Dermis lymphatic vessel endothelial cell (primary cell): Measurements from ENCODE around the gene UQCR10. TPM values are rescaled to one million over a fixed set of nuclear protein-coding genes. Genes with fewer than 3 reads are reported as not detected.

Experiments
- total RNA-seq: library from RNA; depleted of rRNA; stranded (reverse); fragments of >200 nt; gene quantifications from 2 replicates; pipeline ENCODE4 v1.2.1, GENCODE V29; 2014

The UQCR10 gene
- 59.5 and 62.0 TPM in 2 replicates for total RNA-seq

DNA sequence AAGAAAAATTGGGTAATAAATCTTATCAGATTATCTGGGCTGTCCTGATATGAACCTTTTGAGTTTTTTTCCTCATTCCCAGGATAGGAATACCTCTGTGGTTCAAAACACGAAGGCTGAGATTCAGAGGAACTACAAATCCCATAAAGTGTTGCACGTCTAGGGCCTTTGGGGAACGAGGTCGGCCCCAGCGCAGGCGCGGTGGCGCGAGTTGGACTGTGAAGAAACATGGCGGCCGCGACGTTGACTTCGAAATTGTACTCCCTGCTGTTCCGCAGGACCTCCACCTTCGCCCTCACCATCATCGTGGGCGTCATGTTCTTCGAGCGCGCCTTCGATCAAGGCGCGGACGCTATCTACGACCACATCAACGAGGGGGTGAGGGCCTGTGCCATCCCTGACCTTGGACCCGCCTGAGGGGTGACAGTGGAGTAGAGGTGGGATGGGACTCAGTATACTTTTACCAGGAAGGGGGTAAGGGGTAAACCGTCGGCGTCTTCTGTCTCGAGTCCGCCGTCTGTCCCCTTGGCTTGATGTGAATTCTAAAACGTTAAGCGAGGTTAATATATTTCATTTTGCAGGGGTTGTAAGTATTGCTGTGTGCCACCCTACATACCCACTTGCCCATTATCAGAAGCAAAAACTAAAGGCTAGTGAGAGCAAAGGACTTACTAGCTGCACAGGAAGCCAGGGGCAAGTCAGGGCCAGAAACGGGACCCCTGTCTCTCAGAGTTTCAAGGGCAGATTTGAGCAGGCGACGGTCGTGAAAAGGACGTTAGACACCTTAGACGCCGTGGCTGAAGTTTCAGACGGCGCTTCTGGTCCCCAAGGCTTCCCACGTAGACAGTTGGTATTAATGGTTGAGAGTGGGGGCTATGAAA is at the start of gene UQCR10:
TSS of gene UQCR10 (plus strand) at position 199 of the 881 bp plus-strand sequence. CDS start at position 229, 30 bp downstream.

DNA sequence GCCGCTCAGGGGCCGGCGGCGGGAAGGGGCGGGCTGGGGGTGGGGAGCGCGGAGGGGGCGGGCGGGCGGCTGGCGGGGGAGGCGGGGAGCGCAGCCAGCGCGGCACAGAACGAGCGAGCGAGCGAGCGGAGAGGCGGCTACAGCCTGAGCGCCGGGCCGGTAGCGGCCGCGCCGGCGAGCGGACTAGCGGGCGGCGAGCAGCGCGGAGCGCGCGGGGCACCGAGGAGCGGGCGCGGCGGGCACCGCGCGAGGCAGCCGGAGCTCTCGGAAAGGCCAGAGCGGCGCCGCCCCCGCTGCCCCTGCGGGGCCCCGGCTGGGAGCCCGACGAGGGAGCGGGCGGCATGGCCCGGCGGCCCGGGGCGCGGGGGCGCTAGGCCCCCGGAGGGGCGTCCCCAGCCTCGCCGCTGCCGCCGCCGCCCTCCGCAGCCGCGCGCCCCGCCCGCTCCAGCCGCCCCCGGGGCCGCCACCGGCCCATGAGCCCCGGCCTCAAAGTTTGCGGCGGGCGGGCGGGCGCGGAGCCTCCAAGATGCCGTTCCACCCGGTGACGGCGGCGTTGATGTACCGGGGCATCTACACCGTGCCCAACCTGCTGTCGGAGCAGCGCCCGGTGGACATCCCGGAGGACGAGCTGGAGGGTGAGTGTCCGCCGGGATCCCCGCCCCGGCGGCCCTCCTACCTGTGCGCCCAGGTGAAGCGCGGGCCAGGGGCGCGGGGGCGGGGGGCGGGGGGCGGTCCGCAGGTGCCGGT is 47.1 kb upstream of the UQCR10 start, which contains the start of gene CABP7:
TSS of gene CABP7 (plus strand) at position 105 of the 747 bp plus-strand sequence. CDS start at position 527, 422 bp downstream.

DNA sequence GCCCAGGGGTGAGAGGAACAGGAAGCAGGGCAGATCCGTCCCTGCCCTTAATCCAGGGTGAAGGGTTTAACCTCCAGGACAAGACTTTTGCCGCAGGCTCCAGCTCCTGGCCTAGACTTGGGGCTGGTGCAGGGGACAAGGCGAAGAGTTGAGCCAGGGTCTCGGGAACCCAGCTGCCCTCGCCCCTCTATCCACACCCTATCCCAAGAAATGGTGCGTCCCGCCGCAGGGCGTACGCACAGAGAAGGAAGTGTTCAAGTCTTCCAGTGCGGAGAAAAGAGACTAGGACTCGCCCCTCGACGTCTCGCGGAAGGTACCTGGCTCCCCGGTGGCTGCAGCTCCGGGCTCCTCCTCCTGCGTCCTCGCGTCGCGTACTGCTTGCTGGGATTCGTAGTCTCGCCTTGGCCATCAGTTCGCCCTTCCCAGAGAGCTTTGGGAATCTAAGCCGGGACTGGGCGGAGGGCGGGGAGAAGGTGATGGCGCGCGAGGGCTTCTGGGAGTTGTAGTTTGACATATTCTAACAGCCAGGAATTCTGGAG is 468 bp upstream of the UQCR10 start, which contains the start of gene ZMAT5:
TSS of gene ZMAT5 (minus strand) at position 376 of the 539 bp plus-strand sequence. CDS start 18,463 bp downstream, outside the sequence.

Other genes with a start within 250 kb of the UQCR10 start
- 28.8 and 37.9 TPM in 2 replicates for gene THOC5, start 213.6 kb upstream of the UQCR10 start, total RNA-seq
- gene NIPSNAP1, start 186.3 kb upstream of the UQCR10 start, total RNA-seq, result 25.2 and 26.4 TPM in 2 replicates
- gene NF2, start 163.7 kb upstream of the UQCR10 start, total RNA-seq, result 34.0 and 37.1 TPM in 2 replicates
- gene CABP7, start 47.4 kb upstream of the UQCR10 start, total RNA-seq, result not detected in 2 replicates
- 15.1 and 15.6 TPM in 2 replicates for gene ZMAT5, start 362 bp upstream of the UQCR10 start, total RNA-seq
- gene ASCC2, start 70.9 kb downstream of the UQCR10 start, total RNA-seq, result 16.4 and 20.3 TPM in 2 replicates
- gene MTMR3, start 115.8 kb downstream of the UQCR10 start, total RNA-seq, result 29.6 and 31.5 TPM in 2 replicates